Immature natural killer cell (primary cell): ENCODE results near the gene IFNLR1. TPM values are rescaled to one million over a fixed set of nuclear protein-coding genes. Genes with fewer than 3 reads are reported as not detected.

Source experiments
- polyA plus RNA-seq, 3 donors: library from polyadenylated mRNA; unstranded; fragments of 300-500 nt; fragmentation: Illumina TruSeq; gene quantifications; one replicate each; pipeline ENCODE4 v1.2.3, GENCODE V29; 2021

The IFNLR1 gene
- polyA plus RNA-seq, 3 donors from 2014 or later: 0.42 TPM; not detected in 2

Other genes starting within 250 kb of the IFNLR1 start
- gene PNRC2, start 227.5 kb downstream of the IFNLR1 start, polyA plus RNA-seq: 100 to 1,000 TPM in 2 of 3 donors, 10 to 100 TPM in 1; 89.9 to 118 (median 104) TPM
- gene SRSF10, start 207.0 kb downstream of the IFNLR1 start, polyA plus RNA-seq: 100 to 1,000 TPM in 1 of 3 donors, 10 to 100 TPM in 2; 87.7 to 113 (median 95.0) TPM
- gene MYOM3, start 75.2 kb downstream of the IFNLR1 start, polyA plus RNA-seq: not detected
- not detected for gene IL22RA1, start 44.1 kb downstream of the IFNLR1 start, polyA plus RNA-seq
- not detected for gene GRHL3, start 132.1 kb upstream of the IFNLR1 start, polyA plus RNA-seq
- under 1 TPM in 2 of 3 donors, not detected in 1; 0.42 to 0.62 TPM for gene STPG1, start 226.5 kb upstream of the IFNLR1 start, polyA plus RNA-seq
- gene NIPAL3, start 228.5 kb upstream of the IFNLR1 start, polyA plus RNA-seq: 10 to 100 TPM; 23.9 to 42.3 (median 38.5) TPM